HFF-Myc (cell line): ENCODE data around the gene ACAP1.
"Not testable (repeated sequence)": the region's sequence is repeated elsewhere in the genome, so short reads cannot be mapped to it uniquely, and the experiment has no call there.

Experiments
- DNase-seq: peaks from one replicate; pipeline ENCODE4 v3.0.0-alpha.2; 2011; ENCODE audit warnings: low read depth; ENCODE audit errors: extremely low read depth
- H3K4me3 ChIP-seq: replicated peaks from 2 replicates; pipeline ENCODE4 v1.5.1; 2011; ENCODE audit warnings: low read depth, mild to moderate bottlenecking, control low read depth, low read length
- CTCF ChIP-seq: IDR thresholded peaks from 2 replicates; pipeline ENCODE4 v1.5.1; 2012; ENCODE audit warnings: mild to moderate bottlenecking, low read depth, low read length, control low read depth; ENCODE audit errors: missing control alignments

Gene ACAP1

DNA sequence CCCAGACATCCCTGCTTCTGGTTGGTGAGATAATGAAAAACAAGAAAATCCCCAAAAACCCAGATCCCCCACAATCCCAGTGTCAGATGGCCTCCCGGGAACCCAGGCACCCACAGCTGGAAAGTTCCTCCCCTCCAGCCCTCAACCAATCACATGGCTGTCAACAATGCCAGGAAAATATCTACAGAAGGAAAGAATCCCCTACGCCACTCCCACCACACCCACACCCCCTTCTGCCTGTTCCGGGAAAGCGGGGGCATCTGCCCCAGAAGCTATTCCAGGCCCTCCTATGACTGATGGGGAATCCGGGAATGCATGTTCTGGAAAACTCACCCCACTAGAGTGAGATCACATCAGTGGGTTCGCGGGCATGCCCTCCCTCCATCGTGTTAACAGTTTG is 20.4 kb downstream of the ACAP1 start:
- no peak for DNase-seq
- H3K4me3 ChIP-seq: no peak overlapping the region
- no peak for TF ChIP-seq CTCF

DNA sequence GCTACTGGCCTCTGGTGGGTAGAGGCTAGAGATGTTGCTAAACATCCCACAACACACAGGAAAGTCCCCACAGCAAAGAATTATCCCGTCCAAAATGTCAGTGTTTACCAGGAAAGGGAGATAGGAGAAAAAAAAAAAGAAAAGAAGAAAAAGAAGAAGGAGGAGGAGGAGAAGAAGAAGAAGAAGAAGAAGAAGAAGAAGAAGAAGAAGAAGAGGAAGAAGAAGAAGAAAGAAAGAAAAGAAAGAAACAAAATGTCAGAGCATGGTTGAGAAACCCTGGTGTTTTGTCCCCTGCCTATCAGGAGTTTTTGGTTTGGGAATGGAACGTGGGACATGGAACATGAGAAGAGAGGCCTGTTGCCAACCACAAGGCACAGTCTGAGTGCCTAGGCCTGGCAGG is 21.1 kb downstream of the ACAP1 start:
- no peak for DNase-seq
- TF ChIP-seq CTCF: no peak
- no peak overlapping the region for H3K4me3 ChIP-seq

- TF ChIP-seq CTCF: no peak
- H3K4me3 ChIP-seq: no peak overlapping the region
- DNase-seq: no peak
These were observed 25.6 kb downstream of the ACAP1 start for GRCh38 chr17:7361906-7362305.

DNA sequence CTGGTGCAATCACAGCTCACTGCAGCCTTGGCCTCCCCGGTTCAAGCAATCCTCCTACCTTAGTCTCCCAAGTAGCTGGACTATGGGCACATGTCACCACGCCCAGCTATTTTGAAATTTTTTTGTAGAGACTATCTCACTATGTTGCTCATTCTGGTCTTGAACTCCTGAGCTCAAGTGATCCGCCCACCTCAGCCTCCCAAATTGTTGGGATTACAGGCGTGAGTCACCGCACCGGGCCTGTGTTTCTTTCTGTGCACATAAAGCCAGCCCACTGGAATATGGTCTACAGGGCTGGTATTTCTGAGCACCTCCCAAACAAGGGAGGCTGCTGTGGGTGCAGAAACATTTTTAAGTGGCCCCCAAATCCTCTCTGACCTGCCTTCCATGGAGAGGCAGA is 27.0 kb downstream of the ACAP1 start:
- no peak overlapping the region for H3K4me3 ChIP-seq
- TF ChIP-seq CTCF: no peak
- DNase-seq: no peak

- not testable (repeated sequence) for H3K4me3 ChIP-seq, DNase-seq
These were observed 29.6 kb downstream of the ACAP1 start for GRCh38 chr17:7365963-7366362.

- no peak for DNase-seq
- TF ChIP-seq CTCF: no peak
- no peak overlapping the region for H3K4me3 ChIP-seq
These were observed 30.8 kb downstream of the ACAP1 start for GRCh38 chr17:7367083-7367482.

DNA sequence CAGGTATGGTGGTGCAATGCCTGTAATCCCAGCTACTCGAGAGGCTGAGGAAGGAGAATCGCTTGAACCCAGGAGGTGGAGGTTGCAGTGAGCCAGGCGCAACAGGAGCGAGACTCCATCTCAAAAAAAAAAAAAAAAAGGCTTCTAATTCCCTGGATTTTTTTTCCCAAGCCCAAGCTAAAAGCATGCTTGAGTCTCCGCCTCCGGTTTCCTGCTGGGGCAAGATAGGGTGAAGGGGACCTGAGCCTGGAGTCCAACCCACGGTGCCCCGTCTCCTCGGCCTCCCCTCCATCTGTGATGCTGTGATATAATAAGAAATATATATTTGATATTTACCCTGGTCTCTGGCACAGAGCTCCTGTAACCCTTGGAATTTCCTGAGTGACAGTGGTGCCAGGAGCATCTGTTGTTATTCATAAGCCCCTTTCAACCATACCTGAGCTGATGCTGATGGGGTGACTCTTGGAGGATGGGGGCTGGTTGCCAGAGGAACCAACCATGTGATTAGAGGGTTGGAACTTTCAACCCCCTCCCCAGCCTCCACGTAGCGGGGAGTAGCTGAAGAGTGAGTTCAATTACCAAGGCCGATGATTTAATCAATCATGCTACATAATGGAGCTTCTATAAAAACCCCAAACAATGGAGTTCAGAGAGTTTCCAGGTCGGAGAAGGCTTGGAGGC is 31.7 kb downstream of the ACAP1 start:
- DNase-seq: no peak
- TF ChIP-seq CTCF: no peak

DNA sequence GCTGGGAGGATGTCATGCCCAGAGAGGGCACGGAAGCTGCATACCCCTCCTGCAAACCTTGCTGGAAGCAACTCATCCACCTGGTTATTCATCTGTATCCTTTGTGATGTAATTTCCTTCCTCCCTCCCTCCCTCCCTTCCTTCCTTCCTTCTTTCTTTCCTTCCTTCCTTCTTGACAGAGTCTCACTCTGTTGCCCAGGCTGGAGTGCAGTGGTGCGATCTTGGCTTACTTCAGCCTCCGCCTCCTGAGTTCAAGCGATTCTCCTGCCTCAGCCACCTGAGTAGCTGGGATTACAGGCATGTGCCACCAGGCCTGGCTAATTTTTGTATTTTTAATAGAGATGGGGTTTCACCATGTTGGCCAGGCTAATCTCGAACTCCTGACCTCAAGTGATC is 32.3 kb downstream of the ACAP1 start:
- H3K4me3 ChIP-seq, DNase-seq: not testable (repeated sequence)

More for the DNA sequence above, 31.7 kb downstream of the ACAP1 start:
- no peak overlapping the region for H3K4me3 ChIP-seq
